WTC11 (cell line): Measurements from ENCODE around the gene TAF10.

ENCODE experiments used
- CBFB ChIP-seq: sonication (generic); formaldehyde crosslinking; IDR thresholded peaks from 2 replicates; pipeline ENCODE4 v1.8.1; 2022; ENCODE audit warnings: mild to moderate bottlenecking, low read depth, missing genetic modification reagents
- CREB1 ChIP-seq: sonication (generic); formaldehyde crosslinking; IDR thresholded peaks from 2 replicates; pipeline ENCODE4 v1.8.0; 2023; ENCODE audit warnings: mild to moderate bottlenecking, missing genetic modification reagents
- CREM ChIP-seq: sonication (generic); formaldehyde crosslinking; IDR thresholded peaks from 2 replicates; pipeline ENCODE4 v1.8.1; 2022; ENCODE audit warnings: mild to moderate bottlenecking, missing genetic modification reagents, moderate library complexity
- ETV6 ChIP-seq: sonication (generic); formaldehyde crosslinking; IDR thresholded peaks from 2 replicates; pipeline ENCODE4 v1.8.1; 2022; ENCODE audit warnings: mild to moderate bottlenecking, missing genetic modification reagents
- TCF7 ChIP-seq: sonication (generic); formaldehyde crosslinking; IDR thresholded peaks from 2 replicates; pipeline ENCODE4 v1.8.0; 2022; ENCODE audit warnings: mild to moderate bottlenecking, low read depth, missing genetic modification reagents, moderate library complexity
- ZNF396 ChIP-seq: fragments of 250-450 bp; sonication (Bioruptor Pico); IDR thresholded peaks from 2 replicates; pipeline ENCODE4 v1.8.0; 2021; ENCODE audit warnings: mild to moderate bottlenecking, moderate library complexity, borderline replicate concordance
- TF ChIP-seq, protein P1 (sequence below): fragments of 200-600 bp; IDR thresholded peaks from 2 replicates; pipeline ENCODE4 v1.8.0; 2022; ENCODE audit warnings: antibody characterized with exemption
- TF ChIP-seq, protein P2 (sequence below): sonication (generic); formaldehyde crosslinking; IDR thresholded peaks from 2 replicates; pipeline ENCODE4 v1.8.0; 2023; ENCODE audit warnings: missing genetic modification reagents
- TF ChIP-seq, protein P3 (sequence below): sonication (generic); formaldehyde crosslinking; IDR thresholded peaks from 2 replicates; pipeline ENCODE4 v1.8.0; 2022; ENCODE audit warnings: mild to moderate bottlenecking, missing genetic modification reagents

DNA sequence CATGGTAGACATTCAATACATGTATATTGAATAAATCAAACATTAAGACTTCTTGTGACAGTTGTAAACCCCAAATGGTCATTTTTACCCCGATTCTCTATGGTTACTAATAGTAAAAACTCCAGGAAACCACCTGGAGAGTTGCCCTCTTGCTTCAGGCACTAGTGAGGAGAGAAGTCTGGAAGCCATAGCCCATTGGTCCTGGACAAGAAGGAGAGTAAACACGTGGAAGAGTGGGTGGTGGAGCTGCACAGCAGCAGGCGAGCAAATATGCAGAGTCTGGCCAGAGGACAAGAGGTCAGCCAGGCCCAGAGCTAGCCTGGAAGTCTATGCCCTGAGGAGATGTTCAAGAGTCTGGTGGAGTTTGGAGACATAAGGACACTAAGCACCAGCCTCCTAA, 25.9 kb upstream of the TAF10 start:
- TF ChIP-seq, protein P1, sequence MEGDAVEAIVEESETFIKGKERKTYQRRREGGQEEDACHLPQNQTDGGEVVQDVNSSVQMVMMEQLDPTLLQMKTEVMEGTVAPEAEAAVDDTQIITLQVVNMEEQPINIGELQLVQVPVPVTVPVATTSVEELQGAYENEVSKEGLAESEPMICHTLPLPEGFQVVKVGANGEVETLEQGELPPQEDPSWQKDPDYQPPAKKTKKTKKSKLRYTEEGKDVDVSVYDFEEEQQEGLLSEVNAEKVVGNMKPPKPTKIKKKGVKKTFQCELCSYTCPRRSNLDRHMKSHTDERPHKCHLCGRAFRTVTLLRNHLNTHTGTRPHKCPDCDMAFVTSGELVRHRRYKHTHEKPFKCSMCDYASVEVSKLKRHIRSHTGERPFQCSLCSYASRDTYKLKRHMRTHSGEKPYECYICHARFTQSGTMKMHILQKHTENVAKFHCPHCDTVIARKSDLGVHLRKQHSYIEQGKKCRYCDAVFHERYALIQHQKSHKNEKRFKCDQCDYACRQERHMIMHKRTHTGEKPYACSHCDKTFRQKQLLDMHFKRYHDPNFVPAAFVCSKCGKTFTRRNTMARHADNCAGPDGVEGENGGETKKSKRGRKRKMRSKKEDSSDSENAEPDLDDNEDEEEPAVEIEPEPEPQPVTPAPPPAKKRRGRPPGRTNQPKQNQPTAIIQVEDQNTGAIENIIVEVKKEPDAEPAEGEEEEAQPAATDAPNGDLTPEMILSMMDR, result no peak
- no peak for TF ChIP-seq TCF7 (CRISPR knock-in tag)
- TF ChIP-seq, protein P2, sequence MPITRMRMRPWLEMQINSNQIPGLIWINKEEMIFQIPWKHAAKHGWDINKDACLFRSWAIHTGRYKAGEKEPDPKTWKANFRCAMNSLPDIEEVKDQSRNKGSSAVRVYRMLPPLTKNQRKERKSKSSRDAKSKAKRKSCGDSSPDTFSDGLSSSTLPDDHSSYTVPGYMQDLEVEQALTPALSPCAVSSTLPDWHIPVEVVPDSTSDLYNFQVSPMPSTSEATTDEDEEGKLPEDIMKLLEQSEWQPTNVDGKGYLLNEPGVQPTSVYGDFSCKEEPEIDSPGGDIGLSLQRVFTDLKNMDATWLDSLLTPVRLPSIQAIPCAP, result no peak
- TF ChIP-seq CREB1 (CRISPR knock-in tag), result no peak
- TF ChIP-seq ZNF396 (CRISPR knock-in tag), result no peak
- TF ChIP-seq, protein P3, sequence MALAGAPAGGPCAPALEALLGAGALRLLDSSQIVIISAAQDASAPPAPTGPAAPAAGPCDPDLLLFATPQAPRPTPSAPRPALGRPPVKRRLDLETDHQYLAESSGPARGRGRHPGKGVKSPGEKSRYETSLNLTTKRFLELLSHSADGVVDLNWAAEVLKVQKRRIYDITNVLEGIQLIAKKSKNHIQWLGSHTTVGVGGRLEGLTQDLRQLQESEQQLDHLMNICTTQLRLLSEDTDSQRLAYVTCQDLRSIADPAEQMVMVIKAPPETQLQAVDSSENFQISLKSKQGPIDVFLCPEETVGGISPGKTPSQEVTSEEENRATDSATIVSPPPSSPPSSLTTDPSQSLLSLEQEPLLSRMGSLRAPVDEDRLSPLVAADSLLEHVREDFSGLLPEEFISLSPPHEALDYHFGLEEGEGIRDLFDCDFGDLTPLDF, result no peak
- no peak for TF ChIP-seq CREM (CRISPR knock-in tag)
- TF ChIP-seq CBFB (CRISPR knock-in tag), result no peak
- no peak for TF ChIP-seq ETV6
